ENCODE results near the gene PCDHAC2.

Gene PCDHAC2

GRCh38 chr5:140927228-140927573 lies 39.1 kb upstream of the PCDHAC2 start:
- H2AFZ ChIP-seq (ENCODE audit: insufficient read depth, low read length, poor library complexity) = no peak overlapping the region
- no peak overlapping the region for H2BK12ac ChIP-seq (ENCODE audit: low read length)
- no peak for DNase-seq
- H3K79me2 ChIP-seq (ENCODE audit: control insufficient read depth, insufficient read depth, low read length, poor library complexity) = no peaks in the 10 kb centered on the region
- WGBS (ENCODE audit: extremely low coverage, insufficient coverage, insufficient read length) = no CpG with 5 or more reads among the region's 26 CpGs
- H2AK5ac ChIP-seq (ENCODE audit: low read length) = no peak overlapping the region
- H4K8ac ChIP-seq (ENCODE audit: low read depth, low read length) = no peak overlapping the region
- no peak overlapping the region for H3K9ac ChIP-seq (ENCODE audit: low read length)
- peak overlapping the region; percentile 89 for H3K4me2 ChIP-seq (ENCODE audit: low read length)
- no peaks in the 10 kb centered on the region for H3K36me3 ChIP-seq (ENCODE audit: control insufficient read depth in 1 of 2, insufficient read depth in 2 of 2, low read length in 2 of 2)
- H3K4ac ChIP-seq (ENCODE audit: low read depth, low read length) = no peak overlapping the region
- no peak overlapping the region for H4K91ac ChIP-seq (ENCODE audit: low read depth, low read length)
- no peak overlapping the region for H3K18ac ChIP-seq (ENCODE audit: low read length)
- H3K9me3 ChIP-seq (ENCODE audit: insufficient read depth, low read depth, low read length) = peaks cover 3% of the 10 kb centered on the region
- H3K4me3 ChIP-seq (ENCODE audit: low read depth, low read length) = peak overlapping the region; percentile 66
- no peak overlapping the region for H3K27ac ChIP-seq (ENCODE audit: low read depth, low read length)
- H2BK120ac ChIP-seq (ENCODE audit: insufficient read depth, low read length, poor library complexity) = no peak overlapping the region
- no peak overlapping the region for H2BK5ac ChIP-seq (ENCODE audit: low read depth, low read length, poor library complexity)
- H4K12ac ChIP-seq (ENCODE audit: low read depth, low read length) = no peak overlapping the region
- peaks cover 9 to 13% of the 10 kb centered on the region in 2 experiments for H3K4me1 ChIP-seq (ENCODE audit: control insufficient read depth in 1 of 2, insufficient read depth in 2 of 2, low read length in 2 of 2)
- H3K14ac ChIP-seq (ENCODE audit: low read length) = no peak overlapping the region
- no peak overlapping the region for H3K23ac ChIP-seq (ENCODE audit: low read length)
- H3K27me3 ChIP-seq (ENCODE audit: insufficient read depth, low read length) = no peaks in the 10 kb centered on the region
- H3K79me1 ChIP-seq (ENCODE audit: low read length) = peaks cover 2% of the 10 kb centered on the region

DNA sequence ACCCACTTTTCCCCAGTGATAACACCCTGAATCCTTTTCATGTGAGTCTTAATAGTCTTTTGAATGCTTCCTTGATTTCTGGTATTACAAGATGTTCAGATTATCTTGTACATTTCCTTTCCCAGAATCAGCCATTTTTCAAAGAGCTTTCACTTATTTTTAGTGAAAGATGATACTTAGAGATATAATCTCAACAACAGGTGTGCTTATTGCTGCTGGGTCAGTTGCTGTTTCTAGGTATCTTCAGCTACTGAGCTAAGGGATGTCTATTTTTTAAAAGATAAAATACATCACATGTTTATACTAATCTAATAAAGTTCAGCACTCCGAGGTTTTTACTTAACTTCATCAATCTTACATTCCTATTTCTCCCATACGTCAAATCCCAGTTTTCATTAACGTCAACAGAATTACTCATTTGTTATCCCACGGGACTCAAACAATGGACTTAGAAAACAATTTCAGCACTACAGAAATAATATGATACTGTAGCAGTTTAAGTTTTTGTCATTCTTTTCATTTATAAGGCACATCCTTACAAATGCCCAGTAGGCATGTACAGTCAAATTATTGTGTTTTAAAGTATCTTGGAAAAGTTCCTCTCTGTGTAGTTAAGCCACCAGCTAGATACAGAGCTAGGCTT lies 31.2 kb upstream of the PCDHAC2 start:
- Histone ChIP-seq H2BK12ac (ENCODE audit: low read length) (no peak overlapping the region), H2AFZ (ENCODE audit: insufficient read depth, low read length, poor library complexity) (no peak overlapping the region), H3K4me2 (ENCODE audit: low read length) (no peak overlapping the region), H4K91ac (ENCODE audit: low read depth, low read length) (no peak overlapping the region), H3K18ac (ENCODE audit: low read length) (no peak overlapping the region), H2AK5ac (ENCODE audit: low read length) (no peak overlapping the region), H3K36me3 (ENCODE audit: control insufficient read depth in 1 of 2, insufficient read depth in 2 of 2, low read length in 2 of 2) (no peaks in the 10 kb centered on the region), H3K4me1 (ENCODE audit: control insufficient read depth in 1 of 2, insufficient read depth in 2 of 2, low read length in 2 of 2) (no peaks in the 10 kb centered on the region), H3K79me1 (ENCODE audit: low read length) (no peaks in the 10 kb centered on the region), H2BK5ac (ENCODE audit: low read depth, low read length, poor library complexity) (no peak overlapping the region), H4K8ac (ENCODE audit: low read depth, low read length) (no peak overlapping the region), H3K9ac (ENCODE audit: low read length) (no peak overlapping the region), H2BK120ac (ENCODE audit: insufficient read depth, low read length, poor library complexity) (no peak overlapping the region), H4K12ac (ENCODE audit: low read depth, low read length) (no peak overlapping the region), H3K4ac (ENCODE audit: low read depth, low read length) (no peak overlapping the region), H3K27ac (ENCODE audit: low read depth, low read length) (no peak overlapping the region), H3K4me3 (ENCODE audit: low read depth, low read length) (no peak overlapping the region), H3K79me2 (ENCODE audit: control insufficient read depth, insufficient read depth, low read length, poor library complexity) (no peaks in the 10 kb centered on the region), H3K27me3 (ENCODE audit: insufficient read depth, low read length) (no peaks in the 10 kb centered on the region), H3K9me3 (ENCODE audit: insufficient read depth, low read depth, low read length) (no peaks in the 10 kb centered on the region), H3K23ac (ENCODE audit: low read length) (no peak overlapping the region), H3K14ac (ENCODE audit: low read length) (no peak overlapping the region)
- WGBS (ENCODE audit: extremely low coverage, insufficient coverage, insufficient read length) = 100% methylated on average over 3 of the region's 4 CpGs
- no peak for DNase-seq

- Histone ChIP-seq H4K12ac (ENCODE audit: low read depth, low read length) (no peak overlapping the region), H4K91ac (ENCODE audit: low read depth, low read length) (no peak overlapping the region), H3K4me2 (ENCODE audit: low read length) (no peak overlapping the region), H3K4me3 (ENCODE audit: low read depth, low read length) (no peak overlapping the region), H3K9me3 (ENCODE audit: insufficient read depth, low read depth, low read length) (no peaks in the 10 kb centered on the region), H3K9ac (ENCODE audit: low read length) (no peak overlapping the region), H2AFZ (ENCODE audit: insufficient read depth, low read length, poor library complexity) (no peak overlapping the region), H3K36me3 (ENCODE audit: control insufficient read depth in 1 of 2, insufficient read depth in 2 of 2, low read length in 2 of 2) (no peaks in the 10 kb centered on the region), H3K27ac (ENCODE audit: low read depth, low read length) (no peak overlapping the region), H3K14ac (ENCODE audit: low read length) (no peak overlapping the region), H2BK120ac (ENCODE audit: insufficient read depth, low read length, poor library complexity) (no peak overlapping the region), H3K4me1 (ENCODE audit: control insufficient read depth in 1 of 2, insufficient read depth in 2 of 2, low read length in 2 of 2) (no peaks in the 10 kb centered on the region), H2BK5ac (ENCODE audit: low read depth, low read length, poor library complexity) (no peak overlapping the region), H2AK5ac (ENCODE audit: low read length) (no peak overlapping the region), H3K4ac (ENCODE audit: low read depth, low read length) (no peak overlapping the region), H3K79me2 (ENCODE audit: control insufficient read depth, insufficient read depth, low read length, poor library complexity) (no peaks in the 10 kb centered on the region), H2BK12ac (ENCODE audit: low read length) (no peak overlapping the region), H3K23ac (ENCODE audit: low read length) (no peak overlapping the region), H3K79me1 (ENCODE audit: low read length) (no peaks in the 10 kb centered on the region), H3K27me3 (ENCODE audit: insufficient read depth, low read length) (no peaks in the 10 kb centered on the region), H4K8ac (ENCODE audit: low read depth, low read length) (no peak overlapping the region), H3K18ac (ENCODE audit: low read length) (no peak overlapping the region)
- no CpG with 5 or more reads among the region's 2 CpGs for WGBS (ENCODE audit: extremely low coverage, insufficient coverage, insufficient read length)
- no peak for DNase-seq
Observed at GRCh38 chr5:140946578-140946977, 19.7 kb upstream of the PCDHAC2 start.

DNA sequence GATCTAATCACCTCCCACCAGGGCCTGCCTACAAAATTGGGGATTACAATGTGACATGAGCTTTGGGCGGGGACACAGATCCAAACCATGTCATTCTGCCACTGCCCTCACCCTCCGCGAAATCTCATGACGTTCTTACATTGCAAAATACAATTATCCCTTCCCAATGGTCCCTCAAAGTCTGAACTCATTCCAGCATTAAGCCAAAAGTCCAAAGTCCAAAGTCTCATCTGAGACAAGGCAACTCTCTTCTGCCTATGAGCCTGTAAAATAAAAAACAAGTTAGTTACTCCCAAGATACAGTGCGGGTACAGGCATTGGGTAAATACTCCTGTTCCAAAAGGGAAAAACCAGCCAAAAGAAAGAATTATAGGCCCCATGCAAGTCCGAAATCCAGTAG lies 14.6 kb upstream of the PCDHAC2 start:
- no CpG with 5 or more reads among the region's 6 CpGs for WGBS (ENCODE audit: extremely low coverage, insufficient coverage, insufficient read length)
- H2AK5ac ChIP-seq (ENCODE audit: low read length) = no peak overlapping the region
- no peak for DNase-seq

More for the DNA sequence above, 14.6 kb upstream of the PCDHAC2 start:
- Histone ChIP-seq H3K23ac (ENCODE audit: low read length) (no peak overlapping the region), H2BK12ac (ENCODE audit: low read length) (no peak overlapping the region), H3K9me3 (ENCODE audit: insufficient read depth, low read depth, low read length) (no peaks in the 10 kb centered on the region), H3K4me2 (ENCODE audit: low read length) (no peak overlapping the region), H3K27me3 (ENCODE audit: insufficient read depth, low read length) (no peaks in the 10 kb centered on the region), H3K36me3 (ENCODE audit: control insufficient read depth in 1 of 2, insufficient read depth in 2 of 2, low read length in 2 of 2) (no peaks in the 10 kb centered on the region), H2BK120ac (ENCODE audit: insufficient read depth, low read length, poor library complexity) (no peak overlapping the region), H3K79me2 (ENCODE audit: control insufficient read depth, insufficient read depth, low read length, poor library complexity) (no peaks in the 10 kb centered on the region), H4K12ac (ENCODE audit: low read depth, low read length) (no peak overlapping the region), H3K27ac (ENCODE audit: low read depth, low read length) (no peak overlapping the region), H3K9ac (ENCODE audit: low read length) (no peak overlapping the region), H4K8ac (ENCODE audit: low read depth, low read length) (no peak overlapping the region), H2BK5ac (ENCODE audit: low read depth, low read length, poor library complexity) (no peak overlapping the region), H3K18ac (ENCODE audit: low read length) (no peak overlapping the region), H2AFZ (ENCODE audit: insufficient read depth, low read length, poor library complexity) (no peak overlapping the region), H3K4me3 (ENCODE audit: low read depth, low read length) (no peak overlapping the region), H4K91ac (ENCODE audit: low read depth, low read length) (no peak overlapping the region), H3K14ac (ENCODE audit: low read length) (no peak overlapping the region), H3K4ac (ENCODE audit: low read depth, low read length) (no peak overlapping the region), H3K4me1 (ENCODE audit: control insufficient read depth in 1 of 2, insufficient read depth in 2 of 2, low read length in 2 of 2) (no peaks in the 10 kb centered on the region), H3K79me1 (ENCODE audit: low read length) (no peaks in the 10 kb centered on the region)

Measured in trophoblast cell (in vitro differentiated cells and primary cell).